Trophoblast cell (in vitro differentiated cells and primary cell): ENCODE measurements around the gene SHOX.
"Not testable (repeated sequence)": the region's sequence is repeated elsewhere in the genome, so short reads cannot be mapped to it uniquely, and the experiment has no call there.

Source experiments
- DNase-seq, 2 donors: peaks; one replicate each; pipeline ENCODE4 v3.0.0-alpha.2; 2016
- H2AFZ ChIP-seq: 2 replicates; pipeline ENCODE4 v1.6.1; 2013; ENCODE audit warnings: low read length, moderate library complexity, mild to moderate bottlenecking; ENCODE audit not compliant: insufficient read depth, poor library complexity
- H2AK5ac ChIP-seq: 2 replicates; pipeline ENCODE4 v1.6.1; 2013; ENCODE audit warnings: mild to moderate bottlenecking, low read length
- H2BK120ac ChIP-seq: 2 replicates; pipeline ENCODE4 v1.6.1; 2013; ENCODE audit warnings: low read length, mild to moderate bottlenecking, moderate library complexity; ENCODE audit not compliant: insufficient read depth, poor library complexity
- H2BK12ac ChIP-seq: 2 replicates; pipeline ENCODE4 v1.6.1; 2013; ENCODE audit warnings: mild to moderate bottlenecking, low read length, moderate library complexity
- H2BK5ac ChIP-seq: 2 replicates; pipeline ENCODE4 v1.6.1; 2013; ENCODE audit warnings: low read length, low read depth, moderate library complexity, mild to moderate bottlenecking; ENCODE audit not compliant: poor library complexity
- H3K14ac ChIP-seq: 2 replicates; pipeline ENCODE4 v1.6.1; 2013; ENCODE audit warnings: mild to moderate bottlenecking, low read length
- H3K18ac ChIP-seq: 2 replicates; pipeline ENCODE4 v1.6.1; 2013; ENCODE audit warnings: mild to moderate bottlenecking, low read length
- H3K23ac ChIP-seq: 2 replicates; pipeline ENCODE4 v1.6.1; 2013; ENCODE audit warnings: low read length
- H3K27ac ChIP-seq: 2 replicates; pipeline ENCODE4 v1.5.1; 2013; ENCODE audit warnings: low read depth, mild to moderate bottlenecking, inconsistent platforms, low read length, moderate library complexity
- H3K27me3 ChIP-seq: 2 replicates; pipeline ENCODE4 v1.6.1; 2013; ENCODE audit warnings: inconsistent platforms, mild to moderate bottlenecking, low read length, moderate library complexity; ENCODE audit not compliant: insufficient read depth
- H3K36me3 ChIP-seq, 2 experiments: 1 replicate in 1 of 2; 2 replicates in 1 of 2; pipeline ENCODE4 v1.6.1; 2013; ENCODE audit warnings: low read length in 2 of 2, mild to moderate bottlenecking in 2 of 2, moderate library complexity in 1 of 2; ENCODE audit not compliant: insufficient read depth in 2 of 2, control insufficient read depth in 1 of 2
- H3K4ac ChIP-seq: 2 replicates; pipeline ENCODE4 v1.6.1; 2013; ENCODE audit warnings: low read depth, mild to moderate bottlenecking, low read length, moderate library complexity
- H3K4me1 ChIP-seq, 2 experiments: 1 replicate in 1 of 2; 2 replicates in 1 of 2; pipeline ENCODE4 v1.6.1; 2013; ENCODE audit warnings: low read length in 2 of 2, mild to moderate bottlenecking in 2 of 2, moderate library complexity in 1 of 2; ENCODE audit not compliant: insufficient read depth in 2 of 2, control insufficient read depth in 1 of 2
- H3K4me2 ChIP-seq: 2 replicates; pipeline ENCODE4 v1.6.1; 2013; ENCODE audit warnings: inconsistent platforms, mild to moderate bottlenecking, low read length, moderate library complexity
- H3K4me3 ChIP-seq: 2 replicates; pipeline ENCODE4 v1.5.1; 2013; ENCODE audit warnings: mild to moderate bottlenecking, low read depth, low read length, inconsistent platforms
- H3K79me1 ChIP-seq: one replicate; pipeline ENCODE4 v1.6.1; 2013; ENCODE audit warnings: low read length
- H3K79me2 ChIP-seq: 2 replicates; pipeline ENCODE4 v1.6.1; 2013; ENCODE audit warnings: low read length, mild to moderate bottlenecking; ENCODE audit not compliant: control insufficient read depth, insufficient read depth, poor library complexity
- H3K9ac ChIP-seq: 2 replicates; pipeline ENCODE4 v1.6.1; 2013; ENCODE audit warnings: mild to moderate bottlenecking, low read length
- H3K9me3 ChIP-seq: 2 replicates; pipeline ENCODE4 v1.6.1; 2013; ENCODE audit warnings: low read depth, mild to moderate bottlenecking, control low read depth, inconsistent platforms, low read length; ENCODE audit not compliant: insufficient read depth
- H4K12ac ChIP-seq: 2 replicates; pipeline ENCODE4 v1.6.1; 2013; ENCODE audit warnings: low read depth, mild to moderate bottlenecking, low read length, moderate library complexity
- H4K8ac ChIP-seq: 2 replicates; pipeline ENCODE4 v1.6.1; 2013; ENCODE audit warnings: low read depth, mild to moderate bottlenecking, low read length, moderate library complexity
- H4K91ac ChIP-seq: one replicate; pipeline ENCODE4 v1.6.1; 2013; ENCODE audit warnings: low read depth, mild to moderate bottlenecking, low read length, moderate library complexity
- WGBS: extraction: QIAGEN DNeasy Blood & Tissue Kit; methylation state at CpG from one replicate; pipeline ENCODE4 v1.1.7; 2013; ENCODE audit warnings: missing lambda C conversion rate; ENCODE audit not compliant: insufficient read length, insufficient coverage; ENCODE audit errors: extremely low coverage; 5-methylcytosine and 5-hydroxymethylcytosine counted together

Gene SHOX

GRCh38 chrX:599837-600715 is 30.5 kb upstream of the SHOX start:
- no peak overlapping the region for H3K14ac ChIP-seq
- no peaks in the 10 kb centered on the region for H3K79me1 ChIP-seq
- no CpG with 5 or more reads among the region's 18 CpGs for WGBS
- H2AFZ ChIP-seq, result no peak overlapping the region
- H3K79me2 ChIP-seq, result no peaks in the 10 kb centered on the region
- no peak overlapping the region for H3K4me2 ChIP-seq
- no peak overlapping the region for H3K27ac ChIP-seq
- H3K23ac ChIP-seq, result no peak overlapping the region
- no peak overlapping the region for H2BK5ac ChIP-seq
- H3K27me3 ChIP-seq, result no peaks in the 10 kb centered on the region
- H3K18ac ChIP-seq, result no peak overlapping the region
- peak overlapping the region; percentile 8 for H3K9ac ChIP-seq
- H3K4me1 ChIP-seq, result no peaks in the 10 kb centered on the region
- H4K8ac ChIP-seq, result no peak overlapping the region
- peak overlapping the region; percentile 36 for H3K4me3 ChIP-seq
- H4K91ac ChIP-seq, result no peak overlapping the region
- H2BK12ac ChIP-seq, result no peak overlapping the region
- no peak for DNase-seq
- H3K4ac ChIP-seq, result no peak overlapping the region
- H3K36me3 ChIP-seq, result no peaks in the 10 kb centered on the region
- H3K9me3 ChIP-seq, result peaks cover 10% of the 10 kb centered on the region
- H2BK120ac ChIP-seq, result no peak overlapping the region
- H4K12ac ChIP-seq, result no peak overlapping the region
- no peak overlapping the region for H2AK5ac ChIP-seq

GRCh38 chrX:603029-603428 is 27.6 kb upstream of the SHOX start:
- H3K14ac ChIP-seq, H3K9me3 ChIP-seq, H3K36me3 ChIP-seq, H3K79me2 ChIP-seq, H3K79me1 ChIP-seq, H4K91ac ChIP-seq, H4K12ac ChIP-seq, H4K8ac ChIP-seq, H3K23ac ChIP-seq, H3K4ac ChIP-seq, DNase-seq, H3K27me3 ChIP-seq, H2AFZ ChIP-seq, H3K9ac ChIP-seq, H3K27ac ChIP-seq, H3K4me1 ChIP-seq, H3K4me3 ChIP-seq, H3K4me2 ChIP-seq, H2BK12ac ChIP-seq, H2AK5ac ChIP-seq, H2BK5ac ChIP-seq, H3K18ac ChIP-seq, H2BK120ac ChIP-seq: not testable (repeated sequence)
- WGBS, result no CpG with 5 or more reads among the region's 9 CpGs

GRCh38 chrX:604616-605015 is 26.0 kb upstream of the SHOX start:
- not testable (repeated sequence) for H2BK120ac ChIP-seq, H3K27ac ChIP-seq, H2BK5ac ChIP-seq, H3K79me2 ChIP-seq, H3K4ac ChIP-seq, H2BK12ac ChIP-seq, H3K18ac ChIP-seq, H3K4me2 ChIP-seq, H3K9ac ChIP-seq, H3K4me3 ChIP-seq, H3K36me3 ChIP-seq, H3K23ac ChIP-seq, H2AFZ ChIP-seq, H4K91ac ChIP-seq, H3K79me1 ChIP-seq, H2AK5ac ChIP-seq, H3K9me3 ChIP-seq, H4K12ac ChIP-seq, H3K14ac ChIP-seq, H3K27me3 ChIP-seq, DNase-seq, H4K8ac ChIP-seq, H3K4me1 ChIP-seq

GRCh38 chrX:608088-608487 is 22.5 kb upstream of the SHOX start:
- H2BK5ac ChIP-seq, H3K4me3 ChIP-seq, H3K9me3 ChIP-seq, H2BK12ac ChIP-seq, H4K91ac ChIP-seq, H3K79me1 ChIP-seq, H3K36me3 ChIP-seq, H3K79me2 ChIP-seq, H3K14ac ChIP-seq, H3K9ac ChIP-seq, H2BK120ac ChIP-seq, H3K4ac ChIP-seq, H3K4me1 ChIP-seq, H3K4me2 ChIP-seq, H3K18ac ChIP-seq, H2AK5ac ChIP-seq, H2AFZ ChIP-seq, H4K8ac ChIP-seq, H4K12ac ChIP-seq, H3K23ac ChIP-seq, DNase-seq, H3K27ac ChIP-seq, H3K27me3 ChIP-seq: not testable (repeated sequence)
- no CpG with 5 or more reads among the region's 3 CpGs for WGBS
